ENCODE results near the gene RAMP2. TPM values are rescaled to one million over a fixed set of nuclear protein-coding genes. Genes with fewer than 3 reads are reported as not detected.
A peak's percentile ranks its signal among the peaks of the same experiment; 100 is the strongest.

Gene RAMP2
- total and polyA plus RNA-seq, 7 donors, result 9.2 to 39.8 (median 21.4) TPM

- peak in 1 of 4 donors; percentile 20 for ATAC-seq
- no peak overlapping the region for H3K27ac ChIP-seq
- whole genome bisulfite sequencing, 3 donors, result 8 to 15% (median 10%) methylated on average over 44 to 52 of the region's 52 CpGs
- intact Hi-C loops (cut with DNase I), result no loop called here
- H3K27me3 ChIP-seq (ENCODE audit: insufficient read depth in 3 of 3, low read length in 2 of 3), result peaks cover 0 to 89% (median 25%) of the 10 kb centered on the region in 3 donors
- no peaks in the 10 kb centered on the region for H3K4me1 ChIP-seq
- no peak overlapping the region for H3K4me3 ChIP-seq
- H3K36me3 ChIP-seq (ENCODE audit: insufficient read depth in 1 of 2, low read depth in 1 of 2), result no peaks in the 10 kb centered on the region
- DNase-seq, result no peak
- no peak for TF ChIP-seq CTCF (IDR thresholded peaks at IDR 0.05)
- no peaks in the 10 kb centered on the region for H3K9me3 ChIP-seq
Measured at GRCh38 chr17:42784811-42785592, 24.0 kb downstream of the RAMP2 start.

GRCh38 chr17:42787266-42787665 lies 26.2 kb downstream of the RAMP2 start:
- ATAC-seq, result no peak
- intact Hi-C loops (cut with DNase I), result no loop called here
- peaks cover 0 to 71% (median 13%) of the 10 kb centered on the region in 3 donors for H3K27me3 ChIP-seq (ENCODE audit: insufficient read depth in 3 of 3, low read length in 2 of 3)

GRCh38 chr17:42791948-42792347 lies 30.9 kb downstream of the RAMP2 start:
- intact Hi-C loops (cut with DNase I), result no loop called here
- Histone ChIP-seq H3K4me3 (no peak overlapping the region), H3K36me3 (ENCODE audit: insufficient read depth in 1 of 2, low read depth in 1 of 2) (peaks cover 0 to 18% of the 10 kb centered on the region in 2 donors), H3K27me3 (ENCODE audit: insufficient read depth in 3 of 3, low read length in 2 of 3) (peaks cover 0 to 25% (median 5%) of the 10 kb centered on the region in 3 donors), H3K27ac (no peak overlapping the region), H3K9me3 (no peaks in the 10 kb centered on the region), H3K4me1 (peaks cover 2% of the 10 kb centered on the region)
- no peak for TF ChIP-seq CTCF (IDR thresholded peaks at IDR 0.05)
- 57 to 63% (median 57%) methylated on average over 2 of the region's 2 CpGs for WGBS, 3 donors
- DNase-seq, result no peak
- ATAC-seq, result no peak

More at GRCh38 chr17:42787266-42787665, 26.2 kb downstream of the RAMP2 start:
- TF ChIP-seq CTCF (IDR thresholded peaks at IDR 0.05), result no peak
- WGBS, 3 donors, result 74 to 81% (median 80%) methylated on average over 11 of the region's 11 CpGs
- H3K4me1 ChIP-seq, result no peaks in the 10 kb centered on the region
- H3K27ac ChIP-seq, result no peak overlapping the region
- H3K9me3 ChIP-seq, result no peaks in the 10 kb centered on the region
- no peak for DNase-seq
- no peak overlapping the region for H3K4me3 ChIP-seq
- H3K36me3 ChIP-seq (ENCODE audit: insufficient read depth in 1 of 2, low read depth in 1 of 2), result no peaks in the 10 kb centered on the region

- ATAC-seq (no peak), DNase-seq (no peak)
- intact Hi-C loops (cut with DNase I), result no loop called here
- Histone ChIP-seq H3K27ac (no peak overlapping the region), H3K4me1 (peaks cover 8% of the 10 kb centered on the region), H3K9me3 (no peaks in the 10 kb centered on the region), H3K4me3 (no peak overlapping the region), H3K27me3 (ENCODE audit: insufficient read depth in 3 of 3, low read length in 2 of 3) (peaks cover 0 to 19% (median 2%) of the 10 kb centered on the region in 3 donors), H3K36me3 (ENCODE audit: insufficient read depth in 1 of 2, low read depth in 1 of 2) (peaks cover 0 to 23% of the 10 kb centered on the region in 2 donors)
- no peak for TF ChIP-seq CTCF (IDR thresholded peaks at IDR 0.05)
- WGBS, 3 donors, result 63 to 77% (median 63%) methylated on average over 5 of the region's 5 CpGs
Measured at GRCh38 chr17:42792545-42792944, 31.5 kb downstream of the RAMP2 start.

Measured in psoas muscle (tissue), 8 donors.